NCI-H526 (cell line): ENCODE results near the gene ZBED1.
"Not testable (repeated sequence)": the region's sequence is repeated elsewhere in the genome, so short reads cannot be mapped to it uniquely, and the experiment has no call there.

Experiments used
- DNase-seq, 2 experiments: peaks; one replicate each; lab custom pipeline; 2025; lab: John Stamatoyannopoulos, UW

The ZBED1 gene

GRCh38 chrX:2474963-2475726 is 25.6 kb downstream of the ZBED1 start:
- DNase-seq, result no peak

GRCh38 chrX:2474280-2474962 is 26.4 kb downstream of the ZBED1 start:
- no peak for DNase-seq

- DNase-seq, result not testable (repeated sequence)
Observed at GRCh38 chrX:2473064-2473463, 27.7 kb downstream of the ZBED1 start.

- no peak for DNase-seq
Observed at GRCh38 chrX:2471641-2472040, 29.1 kb downstream of the ZBED1 start.

- DNase-seq, result not testable (repeated sequence)
Observed at GRCh38 chrX:2471126-2471525, 29.6 kb downstream of the ZBED1 start.

- not testable (repeated sequence) for DNase-seq
Observed at GRCh38 chrX:2469852-2470251, 30.9 kb downstream of the ZBED1 start.

- no peak for DNase-seq
Observed at GRCh38 chrX:2469196-2469685, 31.5 kb downstream of the ZBED1 start.

- no peak for DNase-seq
Observed at GRCh38 chrX:2468261-2469195, 32.2 kb downstream of the ZBED1 start.

GRCh38 chrX:2466876-2467656 is 33.7 kb downstream of the ZBED1 start:
- no peak for DNase-seq

GRCh38 chrX:2464677-2465166 is 36.1 kb downstream of the ZBED1 start:
- DNase-seq, result no peak

GRCh38 chrX:2463973-2464676 is 36.7 kb downstream of the ZBED1 start:
- no peak for DNase-seq

GRCh38 chrX:2463481-2463880 is 37.3 kb downstream of the ZBED1 start:
- not testable (repeated sequence) for DNase-seq

- DNase-seq, result no peak
Observed at GRCh38 chrX:2462780-2463179, 38.0 kb downstream of the ZBED1 start.

- DNase-seq, result no peak
Observed at GRCh38 chrX:2462074-2462473, 38.7 kb downstream of the ZBED1 start.

GRCh38 chrX:2461711-2462016 is 39.1 kb downstream of the ZBED1 start:
- no peak for DNase-seq

GRCh38 chrX:2460821-2461710 is 39.7 kb downstream of the ZBED1 start:
- not testable (repeated sequence) for DNase-seq

GRCh38 chrX:2460048-2460447 is 40.7 kb downstream of the ZBED1 start:
- DNase-seq, result not testable (repeated sequence)

- DNase-seq, result no peak
Observed at GRCh38 chrX:2458309-2458708, 42.5 kb downstream of the ZBED1 start.

- no peak for DNase-seq
Observed at GRCh38 chrX:2457289-2458133, 43.3 kb downstream of the ZBED1 start.
